ELR (cell line): ENCODE data around the gene PNMA3.
"Not testable (repeated sequence)": the region's sequence is repeated elsewhere in the genome, so short reads cannot be mapped to it uniquely, and the experiment has no call there.

Experiments
- DNase-seq: peaks from one replicate; pipeline ENCODE4 v3.0.0-alpha.2; 2015; ENCODE audit warnings: low read depth

The PNMA3 gene

DNA sequence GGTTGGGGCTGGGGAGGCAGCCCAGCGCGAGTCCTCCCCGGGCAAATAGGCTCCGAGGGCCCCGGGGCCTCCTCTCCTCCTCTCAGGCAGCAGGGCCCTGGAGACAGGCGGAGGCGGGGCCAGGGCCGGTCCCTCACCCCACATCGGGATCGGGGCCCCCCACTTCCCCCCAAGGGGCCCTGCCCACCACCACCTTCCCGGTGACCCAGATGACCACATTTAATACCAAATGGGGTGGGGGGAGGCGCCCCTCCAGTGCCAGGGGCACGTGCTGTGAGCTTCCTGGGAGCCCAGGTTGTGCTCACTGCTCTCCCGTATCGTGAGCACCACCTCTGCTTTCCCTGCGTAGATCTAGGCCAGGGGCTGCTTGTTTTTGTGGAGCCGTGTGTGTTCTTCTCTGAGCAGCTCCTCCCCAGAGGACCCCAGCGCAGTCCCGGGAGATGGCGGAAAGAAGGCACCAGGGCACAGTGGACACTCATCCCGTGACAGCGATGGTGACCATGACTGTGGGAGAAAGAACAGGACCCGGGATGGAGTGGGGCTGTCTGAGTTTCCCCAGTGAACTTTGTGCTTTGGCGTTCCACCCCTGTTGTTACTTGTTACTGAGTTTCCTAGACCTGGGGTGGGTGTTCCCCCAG is 18.1 kb downstream of the PNMA3 start:
- DNase-seq, result no peak

DNA sequence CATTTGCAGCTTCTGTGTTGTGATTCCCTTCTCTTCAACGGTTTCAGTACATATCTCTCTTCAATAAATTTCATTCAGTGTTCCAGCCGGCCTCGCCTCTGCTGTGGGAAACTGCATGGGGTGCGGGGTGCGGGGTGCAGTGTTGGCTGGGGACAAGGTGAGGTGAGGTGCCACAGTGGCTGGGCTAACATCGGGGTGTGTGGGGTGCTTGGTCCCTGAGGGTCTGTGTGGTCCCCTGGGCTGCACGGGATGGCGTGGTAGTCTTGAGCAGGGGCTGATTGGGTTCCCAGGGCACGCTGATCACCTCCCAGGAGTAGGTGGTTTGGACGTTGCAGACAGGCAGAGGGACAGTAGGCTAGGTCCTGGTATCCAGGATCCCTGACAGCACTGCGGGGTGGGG is 18.7 kb downstream of the PNMA3 start:
- no peak for DNase-seq

- no peak for DNase-seq
Observed at GRCh38 chrX:153075366-153075765, 19.1 kb downstream of the PNMA3 start.

DNA sequence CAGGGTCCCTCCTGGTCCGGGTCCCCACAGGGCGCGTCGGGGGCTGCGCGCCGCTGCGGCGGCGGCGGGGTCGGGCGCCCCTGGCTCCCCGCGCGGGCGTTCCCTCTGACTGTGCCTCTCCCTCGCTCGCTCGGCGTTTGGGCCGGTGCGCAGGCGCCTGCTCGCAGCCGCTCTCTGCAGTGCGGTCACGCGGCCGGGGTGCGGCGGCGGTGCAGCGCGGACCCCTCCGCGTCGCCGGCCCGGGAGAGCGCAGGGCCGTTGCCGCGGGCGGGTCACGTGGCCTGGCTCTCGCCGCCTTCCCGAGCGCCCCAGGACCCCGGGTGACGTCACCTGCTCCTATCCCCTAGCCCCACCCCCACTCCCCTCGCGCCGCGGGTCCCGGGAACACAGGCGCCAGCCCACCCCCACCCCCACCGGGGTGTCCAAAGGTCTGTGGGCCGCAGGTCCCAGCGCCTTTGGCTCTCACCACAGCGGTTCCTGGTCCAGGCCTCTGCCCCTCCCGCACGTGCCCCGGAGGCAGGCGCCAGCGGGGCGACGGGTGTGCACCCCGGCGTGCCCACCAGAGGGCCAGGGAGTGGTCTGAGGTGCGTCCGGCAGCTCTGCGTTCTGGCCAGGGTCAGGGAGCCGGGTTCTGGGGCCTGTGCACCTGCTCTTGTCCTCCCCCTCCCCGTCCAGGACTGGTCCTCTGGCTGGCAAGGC is 21.3 kb downstream of the PNMA3 start:
- DNase-seq, result not testable (repeated sequence)

DNA sequence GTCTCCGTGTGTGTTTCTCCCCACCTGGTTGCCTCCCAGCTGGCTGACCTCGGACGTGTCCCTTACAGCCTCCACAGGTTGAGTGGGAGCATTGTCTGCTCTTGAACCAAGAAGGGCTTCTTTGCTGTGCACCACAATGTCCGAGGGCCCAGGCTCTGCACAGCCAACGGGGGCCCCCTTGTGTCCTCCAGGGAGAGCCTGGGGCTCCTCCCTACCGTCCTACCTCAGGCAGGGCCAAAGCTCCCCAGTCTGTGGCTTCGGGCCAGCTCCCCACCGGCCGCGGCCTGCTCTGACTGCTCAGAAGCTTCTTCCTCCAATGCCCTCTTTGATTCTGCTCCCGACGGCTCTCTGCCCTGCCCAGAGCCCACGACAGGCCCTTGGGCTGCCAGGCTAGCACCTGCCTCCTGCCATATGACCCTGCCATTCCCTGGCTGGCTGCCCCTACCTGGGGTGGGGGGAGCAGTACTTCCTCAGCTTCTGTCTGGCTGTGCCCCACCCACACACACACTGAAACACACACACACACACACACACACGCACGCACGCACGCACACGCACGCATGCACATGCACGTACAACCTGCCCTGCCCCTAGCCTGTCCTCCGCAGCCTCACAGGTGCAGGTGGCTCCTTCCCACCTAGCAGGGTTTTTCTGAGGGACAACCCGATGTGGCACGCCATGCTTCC is 27.1 kb downstream of the PNMA3 start:
- DNase-seq, result not testable (repeated sequence)

DNA sequence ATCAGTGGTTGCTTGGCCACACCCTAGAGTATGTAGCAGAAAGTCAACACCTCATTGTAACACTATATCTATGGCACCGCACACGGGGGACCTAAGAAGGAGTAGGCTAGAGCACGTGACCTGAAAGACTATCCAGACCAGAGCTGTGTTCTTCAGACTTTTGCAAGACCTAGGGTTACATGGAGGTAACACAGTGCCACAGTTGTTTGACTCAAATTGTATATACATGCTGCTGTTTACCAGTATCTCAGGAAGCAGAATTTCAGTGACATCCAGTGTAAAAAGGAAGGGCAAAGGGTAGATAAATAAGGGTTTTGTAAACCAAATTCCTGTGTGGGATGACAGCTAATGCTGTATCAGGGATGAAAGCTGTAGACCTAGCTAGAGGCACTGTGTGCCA is 46.1 kb downstream of the PNMA3 start:
- no peak for DNase-seq

DNA sequence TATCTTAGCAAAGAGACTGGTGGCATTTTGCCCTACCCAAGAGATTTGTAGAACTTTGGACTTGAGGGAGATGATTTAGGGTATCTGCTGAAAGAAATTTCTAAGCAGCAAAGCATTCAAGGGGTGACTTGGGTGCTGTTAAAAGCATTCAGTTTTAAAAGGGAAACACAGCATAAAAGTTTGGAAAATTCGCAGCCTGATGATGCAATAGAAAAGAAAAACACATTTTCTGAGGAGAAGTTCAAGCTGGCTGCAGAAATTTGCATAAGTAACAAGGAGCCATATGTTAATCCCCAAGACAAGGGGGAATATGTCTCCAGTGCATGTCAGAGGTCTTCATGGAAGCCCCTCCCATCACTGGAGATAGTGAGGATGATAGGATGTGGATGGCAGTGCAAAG is 48.7 kb downstream of the PNMA3 start:
- DNase-seq, result not testable (repeated sequence)

DNA sequence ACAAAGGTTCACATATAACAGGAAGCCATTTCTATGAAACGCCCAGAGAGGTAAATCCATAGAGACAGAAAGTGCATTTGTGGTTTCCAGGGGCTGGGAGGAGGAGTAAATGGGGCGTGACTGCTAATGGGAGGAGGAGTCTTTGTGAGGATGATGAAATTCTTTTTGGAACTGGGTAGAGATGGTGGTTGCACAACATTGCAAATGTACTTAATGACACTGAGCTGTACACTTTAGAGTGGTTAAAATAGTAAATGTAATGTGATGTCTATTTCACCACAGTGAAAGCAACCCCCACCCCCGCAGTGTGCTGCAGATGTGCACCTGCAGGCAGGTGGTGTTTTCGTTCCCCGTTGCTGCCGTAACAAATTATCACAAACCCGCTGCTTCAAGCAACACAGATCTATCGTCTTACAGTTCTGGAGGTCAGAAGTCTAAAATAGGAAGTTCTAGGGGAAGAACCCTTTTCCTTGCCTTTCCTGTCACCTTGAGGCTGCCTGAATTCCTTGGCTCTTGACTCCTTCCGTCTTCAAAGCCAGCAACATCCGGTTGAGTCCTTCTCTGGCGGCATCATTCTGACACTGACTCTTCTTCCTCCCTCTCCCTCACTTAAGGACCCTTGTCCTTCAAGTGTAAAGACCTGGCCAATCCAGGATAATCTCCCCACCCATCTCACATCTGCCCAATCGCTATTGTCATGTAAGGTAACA is 50.0 kb downstream of the PNMA3 start:
- not testable (repeated sequence) for DNase-seq
